Stimulated activated CD4-positive, alpha-beta T cell treated with anti-CD3 and anti-CD28 coated beads, Interleukin-12 subunit alpha, Interleukin-12 subunit beta, amount 100 ng/mL, for 48 hours (primary cell): Measurements from ENCODE around the gene DPP6.

Experiments
- DNase-seq, 3 donors: peaks; one replicate each; pipeline ENCODE4 v3.0.0-alpha.2; 2020; ENCODE audit warnings: low read depth in 2 of 3, low spot score in 1 of 3

The DPP6 gene

DNA sequence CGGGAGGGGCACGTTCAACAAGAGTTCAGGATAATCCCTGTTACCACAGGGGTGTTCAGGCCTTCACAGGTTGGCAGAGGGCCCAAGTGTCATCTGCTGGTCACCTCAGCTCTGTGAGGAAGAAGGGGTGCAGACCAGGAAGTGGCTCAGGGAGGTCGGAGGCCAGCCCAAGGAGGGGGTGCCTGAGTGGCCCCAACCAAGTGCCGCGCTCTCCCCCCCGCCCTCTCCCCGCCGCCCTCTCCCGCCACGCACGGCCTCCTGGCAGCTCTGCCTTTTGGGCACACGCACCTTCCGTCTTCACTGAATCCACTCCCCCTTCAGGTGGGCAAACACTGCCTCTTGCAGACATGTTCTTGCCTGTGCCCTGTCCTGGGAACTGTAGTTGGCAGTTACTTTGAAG lies 705.6 kb downstream of the DPP6 start:
- no peak for DNase-seq

- DNase-seq = no peak
These were observed 707.8 kb downstream of the DPP6 start for GRCh38 chr7:154759989-154760388.

DNA sequence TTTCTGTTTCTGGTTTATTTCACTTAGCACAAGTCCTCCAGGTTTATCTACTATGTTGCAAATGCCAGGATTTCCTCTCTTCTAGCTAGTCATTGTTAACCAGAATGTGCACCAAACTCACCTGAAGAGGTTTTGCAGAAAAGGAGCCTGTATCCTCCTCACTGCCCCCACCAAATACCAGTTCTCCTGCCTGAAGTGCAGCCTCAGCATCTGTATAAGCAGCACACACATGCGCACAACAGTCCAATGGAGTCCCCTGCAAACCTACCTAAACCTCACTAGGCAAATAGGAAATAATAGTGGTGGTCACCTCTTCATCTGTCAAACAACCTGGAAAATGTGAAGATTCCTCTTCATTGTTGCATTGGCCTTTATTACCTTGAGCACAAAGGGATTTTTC lies 712.9 kb downstream of the DPP6 start:
- no peak for DNase-seq

DNA sequence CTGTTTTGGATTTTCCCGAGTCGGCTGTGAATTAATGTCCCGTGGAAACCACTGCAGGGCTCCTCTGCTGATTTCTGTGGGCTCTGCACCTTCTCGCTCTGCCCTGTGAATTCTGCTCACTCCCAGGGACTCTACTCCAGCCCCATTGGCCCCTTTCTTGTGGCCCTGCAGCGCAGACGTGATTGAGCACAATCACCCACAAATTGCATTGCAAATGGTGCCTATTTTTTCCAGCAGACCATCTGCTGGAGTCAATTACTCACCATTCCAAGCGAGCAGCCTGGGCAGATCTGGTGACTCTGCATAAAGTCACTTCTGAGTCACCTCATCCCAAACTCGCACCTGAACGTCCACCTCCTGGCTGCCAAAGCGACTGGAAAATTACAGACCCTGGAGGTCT lies 714.9 kb downstream of the DPP6 start:
- no peak for DNase-seq

DNA sequence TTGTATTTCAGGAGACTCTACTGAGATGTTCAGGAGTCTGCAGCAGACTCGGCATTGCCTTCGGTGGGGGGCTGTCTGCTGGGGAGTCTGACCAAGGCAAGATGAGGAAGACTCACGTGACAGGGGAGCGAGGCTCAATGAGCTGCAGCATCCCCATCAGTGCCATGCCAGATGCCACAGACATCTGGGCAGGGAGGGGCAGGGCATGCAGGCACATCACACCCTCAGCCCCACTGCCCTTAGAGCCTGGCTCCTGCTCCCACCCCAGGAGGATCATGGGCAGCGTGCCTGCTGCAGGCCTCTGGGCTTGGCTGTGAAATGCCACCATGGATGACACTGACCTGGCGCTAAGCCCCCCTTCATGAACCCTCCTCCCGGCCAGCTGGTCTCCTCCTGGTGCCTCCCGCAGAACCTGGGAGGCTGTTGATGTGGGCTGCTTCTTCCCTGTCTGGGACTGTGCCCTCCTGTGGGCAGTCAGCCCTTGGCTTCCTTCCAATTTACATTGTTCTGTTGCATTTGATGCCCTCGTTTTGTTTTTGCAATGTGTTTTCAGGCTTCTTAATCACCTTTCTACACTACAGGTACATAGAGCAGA lies 715.7 kb downstream of the DPP6 start:
- DNase-seq = no peak

DNA sequence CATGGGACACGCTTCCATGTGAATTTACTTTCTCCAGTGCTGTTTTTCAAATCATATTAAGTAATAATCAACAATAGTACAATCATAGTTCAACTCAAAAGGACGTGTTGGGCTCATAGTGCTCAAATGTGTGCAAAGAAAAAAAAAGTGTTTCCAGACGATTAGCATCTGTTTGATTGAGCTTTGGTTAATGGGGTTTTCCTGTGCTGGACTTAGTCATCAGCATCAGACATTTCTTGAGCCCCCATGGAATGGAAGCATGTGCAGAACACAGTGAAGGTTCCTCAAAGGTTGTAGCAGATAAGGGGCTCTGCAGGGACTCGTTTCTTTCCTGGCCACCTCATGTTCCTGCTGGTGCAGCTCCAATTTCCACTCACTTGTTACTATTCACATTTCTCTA lies 716.8 kb downstream of the DPP6 start:
- no peak for DNase-seq

DNA sequence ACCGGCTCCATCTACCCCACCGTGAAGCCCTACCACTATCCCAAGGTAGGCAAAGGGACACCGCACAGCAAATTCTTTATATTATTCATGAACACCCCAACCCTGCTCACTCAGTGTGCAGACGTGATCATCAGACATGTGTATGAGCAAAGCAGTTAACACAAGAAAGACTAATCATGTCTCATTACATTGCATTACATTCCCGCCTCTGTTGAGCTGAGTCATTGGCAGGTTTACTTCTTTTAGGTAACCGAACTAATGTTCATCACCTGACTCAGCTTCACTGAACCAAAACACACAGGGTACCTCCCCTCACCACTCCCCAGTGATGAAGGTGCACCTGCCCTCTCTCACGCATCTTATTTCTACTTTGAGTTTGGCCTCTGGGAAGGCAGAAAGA lies 717.3 kb downstream of the DPP6 start:
- DNase-seq = no peak

DNA sequence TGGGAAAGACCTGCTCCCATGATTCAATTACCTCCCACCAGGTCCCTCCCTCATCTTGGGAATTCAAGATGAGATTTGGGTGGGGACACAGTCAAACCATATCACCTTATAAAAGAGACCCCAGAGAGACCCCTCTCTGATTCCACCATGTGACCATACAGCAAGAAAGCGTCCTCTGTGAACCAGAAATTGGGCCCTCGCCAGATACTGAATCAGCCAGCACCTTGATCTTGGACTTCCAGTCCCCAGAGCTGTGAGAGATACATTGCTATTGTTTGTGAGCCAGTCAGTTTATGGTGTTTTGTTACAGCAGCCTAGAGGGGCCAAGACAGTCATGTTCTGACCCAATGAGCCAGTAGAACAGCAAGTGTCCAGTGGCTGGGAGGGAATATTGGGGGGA lies 718.2 kb downstream of the DPP6 start:
- DNase-seq = no peak

DNA sequence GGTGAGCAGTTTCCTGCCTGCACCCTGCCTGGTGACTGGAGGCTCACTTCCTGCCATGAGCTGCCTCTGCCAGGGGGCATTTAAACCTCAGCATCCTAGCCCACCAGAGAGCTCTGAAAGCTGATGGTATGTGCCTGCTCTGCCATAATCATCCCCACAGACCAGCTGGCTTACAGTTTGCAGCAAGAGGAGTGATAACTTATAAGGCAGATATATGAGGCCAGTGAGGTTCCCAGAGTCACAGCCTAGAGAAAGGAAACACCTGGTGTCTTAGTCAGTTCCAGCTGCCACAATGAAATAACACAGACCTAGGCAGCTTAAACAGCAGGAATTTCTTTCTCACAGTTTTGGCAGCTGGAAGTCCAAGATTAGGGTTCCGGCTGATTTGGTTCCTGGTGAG lies 718.8 kb downstream of the DPP6 start:
- no peak for DNase-seq

GRCh38 chr7:154774303-154774969 lies 722.2 kb downstream of the DPP6 start:
- DNase-seq = no peak

DNA sequence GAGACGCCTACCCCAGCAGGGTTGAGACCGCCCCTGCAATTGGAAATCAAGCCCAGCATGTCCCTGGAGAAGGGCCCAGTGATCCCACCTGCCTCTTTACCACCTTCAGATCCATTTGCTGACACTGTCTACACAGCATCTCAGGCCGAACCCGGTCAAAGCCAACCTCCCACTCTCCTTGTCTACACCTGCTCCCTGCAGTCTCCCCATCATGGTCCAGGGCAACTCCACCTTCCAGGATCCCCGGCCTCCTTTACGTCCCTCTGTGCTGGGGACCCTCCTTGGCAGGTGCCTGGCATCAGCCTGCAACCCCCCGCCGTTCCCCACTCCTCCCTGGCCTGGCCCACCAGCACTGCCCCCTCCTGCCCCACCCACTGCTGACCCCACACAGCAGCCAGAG lies 723.5 kb downstream of the DPP6 start:
- DNase-seq = no peak

GRCh38 chr7:154776350-154776749 lies 724.2 kb downstream of the DPP6 start:
- DNase-seq = no peak

DNA sequence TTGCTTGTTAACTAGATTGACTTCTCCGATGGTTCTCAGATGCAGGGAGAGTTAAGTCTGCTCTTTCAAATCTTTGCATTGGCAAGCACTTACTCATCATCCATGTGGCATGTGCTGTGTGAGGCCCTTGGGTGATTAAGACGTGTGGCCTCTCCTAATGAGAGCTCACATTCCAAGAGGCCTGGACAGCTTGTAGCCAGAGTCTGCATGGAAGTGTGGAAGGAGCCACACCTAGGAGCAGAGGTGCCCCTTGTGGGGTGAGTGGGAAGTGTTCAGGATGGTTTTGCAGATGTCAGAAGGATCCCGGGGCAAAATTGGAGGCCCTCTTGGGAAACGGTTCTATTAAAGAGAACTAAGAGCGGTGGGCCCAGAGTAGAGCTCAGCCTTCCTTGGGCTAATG lies 724.8 kb downstream of the DPP6 start:
- no peak for DNase-seq

GRCh38 chr7:154777489-154777888 lies 725.3 kb downstream of the DPP6 start:
- DNase-seq = no peak

DNA sequence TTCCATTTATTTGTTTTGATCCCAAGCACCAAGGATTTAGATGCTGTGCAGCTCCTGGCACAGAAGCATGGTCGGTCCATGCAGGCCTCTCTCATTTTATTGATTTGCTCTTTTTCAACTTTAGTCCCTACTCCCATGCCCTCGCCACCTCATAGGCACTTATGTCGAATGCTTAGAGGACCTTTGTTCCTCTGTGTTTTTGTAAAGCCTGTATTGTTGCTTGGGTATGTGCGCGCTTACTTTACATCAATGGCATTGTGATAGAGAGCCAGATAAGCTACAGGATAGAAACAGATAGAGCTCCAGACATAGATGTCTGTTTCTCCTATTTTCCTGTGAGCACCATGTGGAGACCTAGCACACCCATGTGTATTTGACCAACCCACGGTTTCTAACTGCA lies 725.7 kb downstream of the DPP6 start:
- DNase-seq = no peak

DNA sequence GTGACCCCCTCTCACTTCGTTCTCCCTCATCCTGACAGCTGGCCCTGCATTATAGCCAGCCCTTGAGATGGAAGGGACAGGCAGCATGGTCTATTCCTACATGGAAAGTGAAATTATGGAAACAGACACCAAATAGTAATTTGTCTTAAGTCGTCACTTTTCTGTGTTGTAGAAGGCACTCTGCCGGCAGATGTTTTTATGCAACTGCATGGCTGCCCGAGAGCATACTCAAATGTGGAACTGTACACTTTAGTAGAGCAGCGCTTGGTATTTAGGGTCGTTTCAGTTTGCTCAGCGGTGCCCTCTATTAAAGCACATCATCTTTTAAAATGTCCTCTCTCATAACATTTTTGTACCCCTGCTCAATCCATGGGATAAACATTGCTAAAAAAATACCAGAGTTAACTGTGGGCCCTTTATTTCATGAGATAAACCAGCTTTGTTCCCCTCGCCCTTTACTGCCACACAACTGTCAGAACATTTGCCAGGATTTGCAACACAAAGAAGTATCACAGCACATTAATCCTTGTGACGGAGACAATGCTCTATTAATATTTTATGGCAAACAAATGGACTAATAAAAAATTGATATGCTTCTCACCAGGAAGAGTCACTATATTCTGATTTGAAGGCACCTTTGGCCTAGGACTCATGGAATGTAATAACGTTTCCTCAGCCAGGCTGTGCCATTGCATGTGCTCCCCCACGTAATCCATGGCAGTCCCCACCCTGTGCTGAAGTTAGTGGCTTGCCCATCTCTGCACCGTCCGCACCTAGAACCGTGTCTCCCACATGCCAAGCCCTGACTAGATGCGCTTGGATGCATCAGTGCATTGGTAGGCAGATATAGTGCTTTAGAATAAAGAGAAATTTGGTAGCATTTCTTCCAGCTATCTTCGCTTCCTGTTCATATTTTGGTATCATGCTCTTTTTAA lies 729.4 kb downstream of the DPP6 start:
- no peak for DNase-seq

GRCh38 chr7:154783281-154783909 lies 731.2 kb downstream of the DPP6 start:
- no peak for DNase-seq

GRCh38 chr7:154785898-154786297 lies 733.7 kb downstream of the DPP6 start:
- no peak for DNase-seq

DNA sequence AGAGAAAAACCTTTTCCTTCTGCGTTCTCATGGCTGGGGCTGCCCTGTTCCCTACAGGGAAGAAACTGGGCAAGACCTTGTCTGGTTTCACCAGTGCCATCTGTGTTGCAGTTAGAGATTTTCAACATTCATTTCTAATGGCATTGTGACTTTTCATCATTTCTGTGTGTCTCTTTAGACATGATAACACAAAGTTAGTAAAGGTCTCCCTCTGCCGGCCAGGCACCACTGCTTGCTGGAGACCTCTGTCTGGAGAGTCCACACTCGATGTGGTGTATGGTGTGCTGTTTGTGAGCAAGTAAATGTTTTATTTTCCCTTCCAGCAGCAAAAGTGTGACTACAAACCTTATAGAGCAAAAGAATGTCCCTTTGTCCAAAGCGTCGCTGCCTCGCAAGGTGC lies 737.2 kb downstream of the DPP6 start:
- no peak for DNase-seq

DNA sequence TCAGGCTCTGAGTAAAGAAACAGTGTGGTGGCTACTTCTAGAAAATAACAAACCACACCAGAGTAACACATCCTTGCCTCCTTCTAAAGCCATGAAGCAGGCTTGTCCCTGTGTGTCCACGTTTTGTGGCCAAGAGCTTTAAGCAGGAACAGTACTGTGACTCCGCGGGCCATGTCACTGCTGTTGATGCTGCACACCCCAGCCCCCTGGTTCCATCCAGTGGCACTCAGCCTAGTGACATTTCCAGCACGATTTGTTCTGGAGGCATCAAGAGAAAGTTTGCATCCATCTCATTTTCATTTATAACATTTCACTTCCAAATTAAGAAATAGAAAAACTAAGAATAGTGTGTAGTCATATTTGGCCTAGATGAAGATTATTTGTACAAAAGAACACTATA lies 739.4 kb downstream of the DPP6 start:
- no peak for DNase-seq

DNA sequence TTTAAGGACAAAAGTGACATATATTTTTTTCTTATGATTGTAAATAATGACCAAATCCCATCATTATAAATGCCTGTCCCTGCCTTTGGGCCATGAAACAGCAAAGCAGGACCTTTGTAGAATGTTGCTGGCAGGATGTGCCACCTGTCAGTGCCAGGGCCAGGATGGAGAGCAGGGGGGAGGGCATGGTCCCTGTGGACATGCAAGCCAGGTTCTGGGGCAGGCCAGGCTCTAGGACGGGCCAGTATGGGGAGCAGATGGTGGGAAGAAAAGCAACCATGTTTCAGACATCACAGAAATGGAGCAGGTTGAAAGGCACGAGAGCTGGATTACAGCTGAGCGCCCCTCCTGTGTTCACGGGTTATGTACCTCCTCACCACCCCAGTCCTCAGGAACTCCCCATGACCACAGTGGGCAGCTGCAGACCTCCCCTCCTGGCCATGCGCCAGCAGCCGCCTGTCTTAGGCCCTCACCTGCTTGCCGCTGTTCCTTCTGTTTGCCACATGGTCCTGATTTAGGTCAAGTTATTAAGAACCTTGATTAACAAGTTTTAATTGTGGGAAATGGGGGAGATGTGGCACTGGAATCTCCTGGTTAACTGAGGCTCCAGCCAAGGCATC lies 740.3 kb downstream of the DPP6 start:
- DNase-seq = no peak
